Caki2 (cell line): ENCODE results near the gene REXO4. TPM values are rescaled to one million over a fixed set of nuclear protein-coding genes. Genes with fewer than 3 reads are reported as not detected.

ENCODE experiments used
- DNase-seq: peaks from one replicate; pipeline ENCODE4 v3.0.0-alpha.2; 2015; ENCODE audit warnings: low read depth
- in situ Hi-C: cut with HindIII; loops from 2 replicates; pipeline ENCODE4 v1.10.0; 2016; ENCODE audit warnings: low sequenced_read_pairs, low pct_unique_long_range_greater_than_20kb, mixed read lengths
- total RNA-seq: library from RNA; depleted of rRNA; stranded (reverse); fragments of >200 nt; shearing (Covaris generic); gene quantifications from 2 replicates; pipeline ENCODE4 v1.2.3, GENCODE V29; 2014; ENCODE audit warnings: low replicate concordance; rRNA removed

REXO4 gene, protein sequence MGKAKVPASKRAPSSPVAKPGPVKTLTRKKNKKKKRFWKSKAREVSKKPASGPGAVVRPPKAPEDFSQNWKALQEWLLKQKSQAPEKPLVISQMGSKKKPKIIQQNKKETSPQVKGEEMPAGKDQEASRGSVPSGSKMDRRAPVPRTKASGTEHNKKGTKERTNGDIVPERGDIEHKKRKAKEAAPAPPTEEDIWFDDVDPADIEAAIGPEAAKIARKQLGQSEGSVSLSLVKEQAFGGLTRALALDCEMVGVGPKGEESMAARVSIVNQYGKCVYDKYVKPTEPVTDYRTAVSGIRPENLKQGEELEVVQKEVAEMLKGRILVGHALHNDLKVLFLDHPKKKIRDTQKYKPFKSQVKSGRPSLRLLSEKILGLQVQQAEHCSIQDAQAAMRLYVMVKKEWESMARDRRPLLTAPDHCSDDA
- total RNA-seq = 27.5 and 35.4 TPM in 2 replicates

DNA sequence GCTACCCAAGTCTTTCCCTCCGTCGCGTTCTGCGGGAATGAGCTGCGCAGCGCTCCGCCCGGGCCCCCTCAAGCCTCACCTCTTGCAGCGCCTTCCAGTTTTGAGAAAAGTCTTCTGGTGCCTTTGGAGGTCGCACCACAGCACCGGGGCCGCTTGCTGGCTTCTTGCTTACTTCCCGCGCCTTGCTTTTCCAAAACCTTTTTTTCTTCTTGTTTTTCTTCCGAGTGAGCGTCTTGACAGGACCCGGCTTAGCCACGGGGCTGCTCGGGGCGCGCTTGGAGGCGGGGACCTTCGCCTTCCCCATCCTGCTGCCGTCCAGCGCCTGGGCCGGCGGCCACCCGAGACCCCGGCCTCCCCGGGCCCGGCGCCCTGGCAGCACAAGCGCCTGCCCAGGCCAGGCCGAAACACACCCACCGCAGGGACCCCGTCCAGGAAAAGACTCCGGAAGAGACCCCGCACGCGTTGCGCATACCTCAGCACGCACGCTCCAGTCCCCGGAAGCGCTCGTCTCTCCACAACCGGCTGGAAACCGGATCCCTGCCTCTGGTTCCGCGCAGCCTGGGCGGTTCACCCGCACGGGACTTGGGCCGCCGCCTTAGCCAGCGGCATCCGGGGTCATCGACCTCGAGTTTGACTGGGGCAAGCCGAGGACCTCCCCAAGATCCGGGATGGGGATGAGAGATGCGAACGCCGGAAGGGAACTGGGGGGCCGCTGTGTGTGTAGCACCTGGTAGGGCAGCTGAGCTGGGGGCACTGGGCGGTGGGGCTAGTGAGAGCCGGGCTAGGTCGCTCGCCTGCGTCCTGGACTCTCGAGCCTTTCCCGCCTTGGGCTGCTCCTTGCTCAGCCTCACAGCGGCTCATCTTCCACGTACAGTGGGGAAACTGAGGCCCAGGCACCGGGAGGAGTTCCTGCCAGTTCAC lies at the start of gene REXO4:
Gene REXO4 (minus strand): TSS at position 470 of the 921 bp plus-strand sequence. CDS start 166 bp downstream, at position 304.
- peak; percentile 84 for DNase-seq
- in situ Hi-C loops = no loop called here

DNA sequence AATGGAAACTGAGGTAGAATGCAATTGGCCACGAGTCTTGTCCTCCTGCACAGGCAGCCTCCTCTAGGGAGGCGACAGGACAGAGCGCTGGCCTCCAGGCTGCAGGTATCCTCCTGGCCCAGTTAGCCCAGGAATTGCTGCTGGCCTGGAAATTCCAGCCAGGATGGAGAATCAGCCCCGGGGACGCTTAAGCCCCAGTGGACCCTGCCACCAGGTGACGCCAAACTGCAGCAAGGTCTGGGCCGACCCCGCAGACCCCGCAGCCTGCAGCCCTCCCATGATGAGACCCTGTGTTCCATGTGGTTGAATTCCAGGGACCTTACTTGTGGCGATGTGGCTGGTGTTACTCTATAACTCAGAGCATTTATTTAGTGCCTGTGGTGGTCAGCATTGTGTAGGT lies 49.3 kb upstream of the REXO4 start:
- in situ Hi-C loops = loop anchor here (5.0 kb wide), 1 partner anchor 90 kb away; the partner anchor contains the start of genes STKLD1 and SURF4

DNA sequence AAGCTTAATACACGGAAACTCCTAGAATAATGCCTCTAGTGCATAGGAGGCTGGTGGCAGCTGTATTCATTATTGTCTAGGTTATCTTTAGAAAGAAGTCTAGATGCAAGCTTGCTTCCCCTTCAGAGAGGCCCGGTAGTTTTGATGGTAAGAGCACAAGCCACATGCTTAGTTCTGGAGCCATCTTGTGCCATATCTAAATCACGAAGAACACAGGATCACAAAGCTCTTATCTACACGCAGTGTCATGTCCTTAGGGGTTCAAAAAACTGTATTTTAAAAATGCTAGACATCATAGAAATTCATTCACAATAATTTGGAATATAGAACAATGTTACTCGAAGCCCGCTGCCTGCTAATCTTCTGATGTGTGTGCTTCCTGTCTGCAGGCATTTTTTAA lies 48.2 kb upstream of the REXO4 start:
- no peak for DNase-seq

More for the DNA sequence above, 49.3 kb upstream of the REXO4 start:
- no peak for DNase-seq

GRCh38 chr9:133464638-133465037 lies 46.8 kb upstream of the REXO4 start:
- in situ Hi-C loops = loop anchor here (5.0 kb wide), 1 partner anchor 87 kb away; the partner anchor contains the start of genes STKLD1 and SURF4
- DNase-seq = no peak

More for the DNA sequence above, 48.2 kb upstream of the REXO4 start:
- in situ Hi-C loops = loop anchor here (5.0 kb wide), 1 partner anchor 89 kb away; the partner anchor contains the start of genes STKLD1 and SURF4

GRCh38 chr9:133463864-133464615 lies 46.2 kb upstream of the REXO4 start:
- no peak for DNase-seq
- in situ Hi-C loops = no loop called here

- in situ Hi-C loops = no loop called here
- no peak for DNase-seq
These were observed 45.5 kb upstream of the REXO4 start for GRCh38 chr9:133463234-133463863.

GRCh38 chr9:133461975-133462374 lies 44.2 kb upstream of the REXO4 start:
- DNase-seq = no peak
- in situ Hi-C loops = no loop called here

- in situ Hi-C loops = no loop called here
- peak; percentile 70 for DNase-seq
These were observed 42.8 kb upstream of the REXO4 start for GRCh38 chr9:133460405-133461175.

GRCh38 chr9:133459476-133460404 lies 41.9 kb upstream of the REXO4 start, which contains the start of gene CACFD1:
TSS of gene CACFD1 (plus strand) at chr9:133459978. CDS start at chr9:133460067, 89 bp downstream.
- in situ Hi-C loops = no loop called here
- peak; percentile 97 for DNase-seq

GRCh38 chr9:133458643-133459312 lies 41.0 kb upstream of the REXO4 start:
- no peak for DNase-seq
- in situ Hi-C loops = no loop called here

- in situ Hi-C loops = no loop called here
- DNase-seq = no peak
These were observed 39.9 kb upstream of the REXO4 start for GRCh38 chr9:133457748-133458147.

GRCh38 chr9:133457233-133457632 lies 39.4 kb upstream of the REXO4 start:
- DNase-seq = no peak
- in situ Hi-C loops = no loop called here

DNA sequence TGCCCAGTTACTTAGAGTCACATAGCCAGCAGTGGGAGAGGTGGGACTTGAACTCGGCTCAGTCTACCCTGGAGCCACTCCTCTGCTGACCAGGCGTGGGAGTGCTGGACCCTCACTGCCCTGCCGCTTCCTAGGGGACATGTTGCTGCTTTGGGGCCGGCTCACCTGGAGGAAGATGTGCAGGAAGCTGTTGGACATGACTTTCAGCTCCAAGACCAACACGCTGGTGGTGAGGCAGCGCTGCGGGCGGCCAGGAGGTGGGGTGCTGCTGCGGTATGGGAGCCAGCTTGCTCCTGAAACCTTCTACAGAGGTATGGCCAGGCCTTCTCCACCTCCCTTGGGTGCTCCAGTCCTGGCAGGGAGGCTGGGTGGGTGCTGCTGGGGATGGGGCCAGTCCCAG lies 38.6 kb upstream of the REXO4 start:
- in situ Hi-C loops = no loop called here
- no peak for DNase-seq

GRCh38 chr9:133455936-133456335 lies 38.1 kb upstream of the REXO4 start:
- no peak for DNase-seq
- in situ Hi-C loops = no loop called here

GRCh38 chr9:133454943-133455673 lies 37.3 kb upstream of the REXO4 start:
- in situ Hi-C loops = no loop called here
- no peak for DNase-seq
